ENCODE measurements around the gene MTMR11. TPM values are rescaled to one million over a fixed set of nuclear protein-coding genes. Genes with fewer than 3 reads are reported as not detected.
A peak's percentile ranks its signal among the peaks of the same experiment; 100 is the strongest.

Gene MTMR11
- total and polyA plus RNA-seq, 2 of the 13 experiments (the other 11 are each of a cell fraction or from before 2014, with no cell fraction given): 0.49 to 2.8 TPM

- 0 out of 2 replicates have a peak, but pooled peaks have one; percentile 19 for TF ChIP-seq ZGPAT (CRISPR knock-in tag; IDR thresholded peaks at IDR 0.05)
- peak; percentile 45; the same call in 1 of the 2 replicates for TF ChIP-seq ZMYM4 (CRISPR knock-in tag; IDR thresholded peaks at IDR 0.05)
- no peak; the same call in 1 of the 2 replicates for TF ChIP-seq ARID4A (CRISPR knock-in tag; IDR thresholded peaks at IDR 0.05; ENCODE audit: borderline replicate concordance)
- peak; percentile 23; the same call in 1 of the 2 replicates for TF ChIP-seq CENPT (CRISPR knock-in tag; IDR thresholded peaks at IDR 0.05; ENCODE audit: low read depth)
- TF ChIP-seq GABPA (IDR thresholded peaks at IDR 0.05; ENCODE audit: low read depth, low read length): no peak
- peak; percentile 84 for TF ChIP-seq GABPA (CRISPR knock-in tag; IDR thresholded peaks at IDR 0.05; ENCODE audit: low read depth)
- 0 out of 2 replicates have a peak, but pooled peaks have one; percentile 8 for TF ChIP-seq HOXA9 (CRISPR knock-in tag; IDR thresholded peaks at IDR 0.05; ENCODE audit: borderline replicate concordance)
- 0 out of 2 replicates have a peak, but pooled peaks have one; percentile 38 for TF ChIP-seq STAT5B (CRISPR knock-in tag; IDR thresholded peaks at IDR 0.05)
- TF ChIP-seq ETS1 (CRISPR knock-in tag; IDR thresholded peaks at IDR 0.05): 0 out of 2 replicates have a peak, but pooled peaks have one; percentile 78
- peak; percentile 66; the same call in 1 of the 2 replicates for TF ChIP-seq FUBP1 (CRISPR knock-in tag; IDR thresholded peaks at IDR 0.05; ENCODE audit: borderline replicate concordance)
- TF ChIP-seq MYPOP (CRISPR knock-in tag; IDR thresholded peaks at IDR 0.05): peak; percentile 63; the same call in 1 of the 2 replicates
- TF ChIP-seq AFF4 (CRISPR knock-in tag; IDR thresholded peaks at IDR 0.05): peak; percentile 96
- peak; percentile 86 for TF ChIP-seq NFYB (CRISPR knock-in tag; IDR thresholded peaks at IDR 0.05)
These were observed 49.0 kb downstream of the MTMR11 start (continued) for GRCh38 chr1:149887456-149888246.
